Measurements from ENCODE around the gene ZNF500.

The ZNF500 gene

GRCh38 chr16:4700997-4701743 is 65.8 kb downstream of the ZNF500 start:
- no peak for FAIRE-seq

- no peak for FAIRE-seq
Observed at GRCh38 chr16:4700380-4700996, 66.5 kb downstream of the ZNF500 start.

- no peak for FAIRE-seq
Observed at GRCh38 chr16:4699046-4699556, 67.9 kb downstream of the ZNF500 start.

GRCh38 chr16:4698321-4699045 is 68.5 kb downstream of the ZNF500 start:
- FAIRE-seq: no peak
